ENCODE measurements around the gene ENG.

Gene ENG

GRCh38 chr9:127778280-127779135 lies 76.0 kb downstream of the ENG start, which contains the start of gene SH2D3C:
Gene SH2D3C, minus strand, starts transcription at chr9:127778666. Its CDS starts 39 bp downstream, at chr9:127778627.
- H3K9me3 ChIP-seq (ENCODE audit: control insufficient read depth, insufficient read depth, low read length) = no peaks in the 10 kb centered on the region
- no peak within 1 kb of the TSS for H3K4me3 ChIP-seq (ENCODE audit: low read depth, low read length)
- no peak within 1 kb of the TSS for H3K9ac ChIP-seq (ENCODE audit: low read depth, low read length)
- H3K4me1 ChIP-seq (ENCODE audit: control insufficient read depth, insufficient read depth, low read length) = peaks cover 5% of the 10 kb centered on the region
- H3K36me3 ChIP-seq (ENCODE audit: control insufficient read depth, insufficient read depth, low read length) = no peaks in the 10 kb centered on the region
- H3K27me3 ChIP-seq (ENCODE audit: control insufficient read depth, insufficient read depth, low read length) = no peaks in the 10 kb centered on the region

- H3K4me3 ChIP-seq (ENCODE audit: low read depth, low read length) = no peak overlapping the region
- no peak overlapping the region for H3K9ac ChIP-seq (ENCODE audit: low read depth, low read length)
- no peaks in the 10 kb centered on the region for H3K36me3 ChIP-seq (ENCODE audit: control insufficient read depth, insufficient read depth, low read length)
- no peaks in the 10 kb centered on the region for H3K9me3 ChIP-seq (ENCODE audit: control insufficient read depth, insufficient read depth, low read length)
- H3K4me1 ChIP-seq (ENCODE audit: control insufficient read depth, insufficient read depth, low read length) = peaks cover 5% of the 10 kb centered on the region
- H3K27me3 ChIP-seq (ENCODE audit: control insufficient read depth, insufficient read depth, low read length) = no peaks in the 10 kb centered on the region
Observed at GRCh38 chr9:127777368-127777980, 77.0 kb downstream of the ENG start.

- Histone ChIP-seq H3K4me3 (ENCODE audit: low read depth, low read length) (no peak overlapping the region), H3K27me3 (ENCODE audit: control insufficient read depth, insufficient read depth, low read length) (no peaks in the 10 kb centered on the region), H3K36me3 (ENCODE audit: control insufficient read depth, insufficient read depth, low read length) (no peaks in the 10 kb centered on the region), H3K4me1 (ENCODE audit: control insufficient read depth, insufficient read depth, low read length) (peaks cover 6% of the 10 kb centered on the region), H3K9ac (ENCODE audit: low read depth, low read length) (no peak overlapping the region), H3K9me3 (ENCODE audit: control insufficient read depth, insufficient read depth, low read length) (no peaks in the 10 kb centered on the region)
Observed at GRCh38 chr9:127776924-127777289, 77.6 kb downstream of the ENG start.

- Histone ChIP-seq H3K36me3 (ENCODE audit: control insufficient read depth, insufficient read depth, low read length) (no peaks in the 10 kb centered on the region), H3K9ac (ENCODE audit: low read depth, low read length) (no peak overlapping the region), H3K27me3 (ENCODE audit: control insufficient read depth, insufficient read depth, low read length) (no peaks in the 10 kb centered on the region), H3K4me1 (ENCODE audit: control insufficient read depth, insufficient read depth, low read length) (peaks cover 9% of the 10 kb centered on the region), H3K4me3 (ENCODE audit: low read depth, low read length) (no peak overlapping the region), H3K9me3 (ENCODE audit: control insufficient read depth, insufficient read depth, low read length) (no peaks in the 10 kb centered on the region)
Observed at GRCh38 chr9:127776195-127776923, 78.1 kb downstream of the ENG start.

- no peaks in the 10 kb centered on the region for H3K27me3 ChIP-seq (ENCODE audit: control insufficient read depth, insufficient read depth, low read length)
- peaks cover 19% of the 10 kb centered on the region for H3K4me1 ChIP-seq (ENCODE audit: control insufficient read depth, insufficient read depth, low read length)
- H3K9me3 ChIP-seq (ENCODE audit: control insufficient read depth, insufficient read depth, low read length) = no peaks in the 10 kb centered on the region
- H3K9ac ChIP-seq (ENCODE audit: low read depth, low read length) = no peak overlapping the region
- H3K4me3 ChIP-seq (ENCODE audit: low read depth, low read length) = no peak overlapping the region
- H3K36me3 ChIP-seq (ENCODE audit: control insufficient read depth, insufficient read depth, low read length) = no peaks in the 10 kb centered on the region
Observed at GRCh38 chr9:127773981-127774380, 80.5 kb downstream of the ENG start.

- H3K27me3 ChIP-seq (ENCODE audit: control insufficient read depth, insufficient read depth, low read length) = no peaks in the 10 kb centered on the region
- H3K4me3 ChIP-seq (ENCODE audit: low read depth, low read length) = no peak overlapping the region
- no peaks in the 10 kb centered on the region for H3K36me3 ChIP-seq (ENCODE audit: control insufficient read depth, insufficient read depth, low read length)
- H3K9me3 ChIP-seq (ENCODE audit: control insufficient read depth, insufficient read depth, low read length) = no peaks in the 10 kb centered on the region
- peaks cover 19% of the 10 kb centered on the region for H3K4me1 ChIP-seq (ENCODE audit: control insufficient read depth, insufficient read depth, low read length)
- no peak overlapping the region for H3K9ac ChIP-seq (ENCODE audit: low read depth, low read length)
Observed at GRCh38 chr9:127773272-127773671, 81.2 kb downstream of the ENG start.

GRCh38 chr9:127772603-127773002 lies 81.9 kb downstream of the ENG start:
- no peaks in the 10 kb centered on the region for H3K36me3 ChIP-seq (ENCODE audit: control insufficient read depth, insufficient read depth, low read length)
- no peak overlapping the region for H3K9ac ChIP-seq (ENCODE audit: low read depth, low read length)
- peaks cover 19% of the 10 kb centered on the region for H3K4me1 ChIP-seq (ENCODE audit: control insufficient read depth, insufficient read depth, low read length)
- no peaks in the 10 kb centered on the region for H3K9me3 ChIP-seq (ENCODE audit: control insufficient read depth, insufficient read depth, low read length)
- no peaks in the 10 kb centered on the region for H3K27me3 ChIP-seq (ENCODE audit: control insufficient read depth, insufficient read depth, low read length)
- H3K4me3 ChIP-seq (ENCODE audit: low read depth, low read length) = no peak overlapping the region

- Histone ChIP-seq H3K9me3 (ENCODE audit: control insufficient read depth, insufficient read depth, low read length) (no peaks in the 10 kb centered on the region), H3K27me3 (ENCODE audit: control insufficient read depth, insufficient read depth, low read length) (no peaks in the 10 kb centered on the region), H3K36me3 (ENCODE audit: control insufficient read depth, insufficient read depth, low read length) (no peaks in the 10 kb centered on the region), H3K9ac (ENCODE audit: low read depth, low read length) (no peak overlapping the region), H3K4me3 (ENCODE audit: low read depth, low read length) (peak overlapping the region; percentile 45), H3K4me1 (ENCODE audit: control insufficient read depth, insufficient read depth, low read length) (peaks cover 18% of the 10 kb centered on the region)
Observed at GRCh38 chr9:127771570-127772189, 82.8 kb downstream of the ENG start.

GRCh38 chr9:127770905-127771569 lies 83.4 kb downstream of the ENG start:
- H3K36me3 ChIP-seq (ENCODE audit: control insufficient read depth, insufficient read depth, low read length) = no peaks in the 10 kb centered on the region
- H3K9me3 ChIP-seq (ENCODE audit: control insufficient read depth, insufficient read depth, low read length) = no peaks in the 10 kb centered on the region
- H3K4me1 ChIP-seq (ENCODE audit: control insufficient read depth, insufficient read depth, low read length) = peaks cover 14% of the 10 kb centered on the region
- H3K4me3 ChIP-seq (ENCODE audit: low read depth, low read length) = peak overlapping the region; percentile 64
- H3K27me3 ChIP-seq (ENCODE audit: control insufficient read depth, insufficient read depth, low read length) = no peaks in the 10 kb centered on the region
- H3K9ac ChIP-seq (ENCODE audit: low read depth, low read length) = no peak overlapping the region

- peak overlapping the region; percentile 64 for H3K4me3 ChIP-seq (ENCODE audit: low read depth, low read length)
- no peaks in the 10 kb centered on the region for H3K27me3 ChIP-seq (ENCODE audit: control insufficient read depth, insufficient read depth, low read length)
- H3K9ac ChIP-seq (ENCODE audit: low read depth, low read length) = no peak overlapping the region
- peaks cover 14% of the 10 kb centered on the region for H3K4me1 ChIP-seq (ENCODE audit: control insufficient read depth, insufficient read depth, low read length)
- H3K9me3 ChIP-seq (ENCODE audit: control insufficient read depth, insufficient read depth, low read length) = no peaks in the 10 kb centered on the region
- no peaks in the 10 kb centered on the region for H3K36me3 ChIP-seq (ENCODE audit: control insufficient read depth, insufficient read depth, low read length)
Observed at GRCh38 chr9:127770583-127770904, 83.9 kb downstream of the ENG start.

GRCh38 chr9:127769929-127770582 lies 84.4 kb downstream of the ENG start:
- no peaks in the 10 kb centered on the region for H3K36me3 ChIP-seq (ENCODE audit: control insufficient read depth, insufficient read depth, low read length)
- H3K4me3 ChIP-seq (ENCODE audit: low read depth, low read length) = peak overlapping the region; percentile 64
- no peaks in the 10 kb centered on the region for H3K9me3 ChIP-seq (ENCODE audit: control insufficient read depth, insufficient read depth, low read length)
- H3K27me3 ChIP-seq (ENCODE audit: control insufficient read depth, insufficient read depth, low read length) = no peaks in the 10 kb centered on the region
- H3K9ac ChIP-seq (ENCODE audit: low read depth, low read length) = no peak overlapping the region
- H3K4me1 ChIP-seq (ENCODE audit: control insufficient read depth, insufficient read depth, low read length) = peaks cover 14% of the 10 kb centered on the region

Measured in iPS-15b (cell line).